SK-N-SH treated with all-trans-retinoic acid at 6 μM for 48 hours (cell line): ENCODE measurements around the gene HIVEP2.

Experiments used
- ATAC-seq: fragments of 200-7000 bp; cut with Tn5 transposase; 3 replicates; pipeline ENCODE4 v1.9.1; 2020; ENCODE audit warnings: mild to moderate bottlenecking, moderate library complexity
- ARNTL ChIP-seq: fragments of 450-650 bp; formaldehyde crosslinking; IDR thresholded peaks from 2 replicates; pipeline ENCODE4 v1.5.0; 2020; ENCODE audit warnings: low read depth, mild to moderate bottlenecking, moderate library complexity, borderline replicate concordance
- BACH2 ChIP-seq: fragments of 250-450 bp; sonication (Bioruptor Pico); IDR thresholded peaks from 2 replicates; pipeline ENCODE4 v1.9.0; 2021; ENCODE audit warnings: mild to moderate bottlenecking, borderline replicate concordance
- CSDC2 ChIP-seq: fragments of 250-450 bp; sonication (Bioruptor Pico); IDR thresholded peaks from 2 replicates; pipeline ENCODE4 v1.5.0; 2020; ENCODE audit warnings: mild to moderate bottlenecking, moderate library complexity
- ESRRG ChIP-seq: fragments of 250-450 bp; sonication (Bioruptor Pico); IDR thresholded peaks from 2 replicates; pipeline ENCODE4 v1.6.1; 2021; ENCODE audit warnings: mild to moderate bottlenecking
- ISL1 ChIP-seq: fragments of 250-450 bp; sonication (Bioruptor Pico); IDR thresholded peaks from 2 replicates; pipeline ENCODE4 v2.1.2; 2022; ENCODE audit warnings: mild to moderate bottlenecking, moderate library complexity
- OSR1 ChIP-seq: fragments of 250-450 bp; sonication (Bioruptor Pico); IDR thresholded peaks from 2 replicates; pipeline ENCODE4 v1.8.0; 2022; ENCODE audit warnings: moderate library complexity, mild to moderate bottlenecking, inconsistent platforms
- POU6F1 ChIP-seq: fragments of 250-450 bp; sonication (Bioruptor Pico); IDR thresholded peaks from 2 replicates; pipeline ENCODE4 v1.8.0; 2021; ENCODE audit warnings: low read depth, mild to moderate bottlenecking, moderate library complexity, borderline replicate concordance
- PPARA ChIP-seq: fragments of 250-450 bp; sonication (Bioruptor Pico); IDR thresholded peaks from 2 replicates; pipeline ENCODE4 v1.5.0; 2020; ENCODE audit warnings: mild to moderate bottlenecking, borderline replicate concordance
- RARB ChIP-seq: fragments of 250-450 bp; sonication (Bioruptor Pico); IDR thresholded peaks from 2 replicates; pipeline ENCODE4 v1.8.0; 2021; ENCODE audit warnings: mild to moderate bottlenecking, moderate library complexity
- SNAI2 ChIP-seq: fragments of 250-450 bp; sonication (Bioruptor Pico); IDR thresholded peaks from 2 replicates; pipeline ENCODE4 v1.5.0; 2020; ENCODE audit warnings: mild to moderate bottlenecking, moderate library complexity
- TOX ChIP-seq: fragments of 250-450 bp; sonication (Bioruptor Pico); IDR thresholded peaks from 2 replicates; pipeline ENCODE4 v1.8.0; 2021; ENCODE audit warnings: mild to moderate bottlenecking, moderate library complexity, borderline replicate concordance
- TSHZ2 ChIP-seq: fragments of 250-450 bp; sonication (Bioruptor Pico); IDR thresholded peaks from 2 replicates; pipeline ENCODE4 v1.5.0; 2020; ENCODE audit warnings: mild to moderate bottlenecking, moderate library complexity
- ZC3H10 ChIP-seq: fragments of 250-450 bp; sonication (Bioruptor Pico); IDR thresholded peaks from 2 replicates; pipeline ENCODE4 v1.5.1; 2021; ENCODE audit warnings: mild to moderate bottlenecking, moderate library complexity
- ZFP3 ChIP-seq: fragments of 250-450 bp; sonication (Bioruptor Pico); IDR thresholded peaks from 2 replicates; pipeline ENCODE4 v1.5.0; 2020; ENCODE audit warnings: mild to moderate bottlenecking, moderate library complexity
- ZFP30 ChIP-seq: fragments of 450-650 bp; formaldehyde crosslinking; IDR thresholded peaks from 2 replicates; pipeline ENCODE4 v1.5.0; 2022; ENCODE audit warnings: mild to moderate bottlenecking, moderate library complexity
- ZNF565 ChIP-seq: fragments of 450-650 bp; formaldehyde crosslinking; conservative IDR thresholded peaks from 2 replicates; pipeline ENCODE4 v1.5.0; 2020; ENCODE audit warnings: low read depth, mild to moderate bottlenecking, moderate library complexity
- ZNF70 ChIP-seq: fragments of 450-650 bp; formaldehyde crosslinking; IDR thresholded peaks from 2 replicates; pipeline ENCODE4 v1.5.0; 2020; ENCODE audit warnings: mild to moderate bottlenecking, moderate library complexity
- ZNF8 ChIP-seq: fragments of 450-650 bp; formaldehyde crosslinking; IDR thresholded peaks from 2 replicates; pipeline ENCODE4 v1.5.0; 2020; ENCODE audit warnings: mild to moderate bottlenecking, moderate library complexity

The HIVEP2 gene

GRCh38 chr6:142764311-142764710 is 180.7 kb downstream of the HIVEP2 start (continued):
- TF ChIP-seq TSHZ2 (CRISPR knock-in tag) (no peak), ESRRG (CRISPR knock-in tag) (no peak), ZFP30 (CRISPR knock-in tag) (no peak), POU6F1 (no peak)

- ATAC-seq, result peak; percentile 63
Measured at GRCh38 chr6:142763205-142763604, 181.8 kb downstream of the HIVEP2 start.

GRCh38 chr6:142761756-142762155 is 183.2 kb downstream of the HIVEP2 start:
- TF ChIP-seq ESRRG (CRISPR knock-in tag) (no peak), RARB (CRISPR knock-in tag) (no peak), TOX (no peak), CSDC2 (no peak), ZFP30 (CRISPR knock-in tag) (no peak), POU6F1 (no peak)
- ATAC-seq, result no peak

More at GRCh38 chr6:142763205-142763604, 181.8 kb downstream of the HIVEP2 start:
- TF ChIP-seq SNAI2, result no peak
- TF ChIP-seq ZNF70 (CRISPR knock-in tag), result no peak
- no peak for TF ChIP-seq ARNTL (CRISPR knock-in tag)
- TF ChIP-seq TSHZ2 (CRISPR knock-in tag), result no peak
- no peak for TF ChIP-seq ZFP3 (CRISPR knock-in tag)

- ATAC-seq, result peak; percentile 58
Measured at GRCh38 chr6:142760152-142760551, 184.8 kb downstream of the HIVEP2 start.

More at GRCh38 chr6:142760152-142760551, 184.8 kb downstream of the HIVEP2 start:
- TF ChIP-seq POU6F1 (no peak), ESRRG (CRISPR knock-in tag) (no peak), CSDC2 (no peak), ZNF565 (CRISPR knock-in tag) (no peak), ZFP30 (CRISPR knock-in tag) (no peak), SNAI2 (no peak), ISL1 (CRISPR knock-in tag) (no peak), OSR1 (CRISPR knock-in tag) (no peak), BACH2 (CRISPR knock-in tag) (no peak), ZC3H10 (CRISPR knock-in tag) (no peak), ZNF8 (no peak), PPARA (CRISPR knock-in tag) (no peak), ARNTL (CRISPR knock-in tag) (no peak)
